ENCODE measurements around the gene POLR3H. TPM values are rescaled to one million over a fixed set of nuclear protein-coding genes. Genes with fewer than 3 reads are reported as not detected.

The POLR3H gene
- total RNA-seq, 1 experiment from 2014 or later: 47.6 TPM

GRCh38 chr22:41507330-41508063, 36.8 kb downstream of the POLR3H start:
- Histone ChIP-seq H3K4me2 (no peak overlapping the region), H3K9me2 (ENCODE audit: insufficient read depth) (no peaks in the 10 kb centered on the region), H3K9me3 (ENCODE audit: insufficient read depth, low read depth) (no peaks in the 10 kb centered on the region), H3K79me2 (ENCODE audit: low read depth) (no peaks in the 10 kb centered on the region; the same call in 1 of the 2 replicates), H3K27ac (no peak overlapping the region), H4K20me1 (ENCODE audit: insufficient read depth) (peaks cover 6% of the 10 kb centered on the region), H3K4me3 (no peak overlapping the region), H2AFZ (no peak overlapping the region), H3K36me3 (ENCODE audit: low read depth) (peaks cover 13% of the 10 kb centered on the region), H3K4me1 (replicated peaks; ENCODE audit: insufficient read depth) (peaks cover 12% of the 10 kb centered on the region), H3F3A (ENCODE audit: insufficient read depth, low read depth) (peaks cover 14% of the 10 kb centered on the region; the same call in 1 of the 2 replicates), H3K27me3 (ENCODE audit: insufficient read depth, low read depth) (no peaks in the 10 kb centered on the region)
- POLR2A ChIA-PET (ENCODE audit: unreplicated experiment): no interaction called here
- intact Hi-C loops (cut with micrococcal nuclease; ENCODE audit: unreplicated experiment): no loop called here
- no TSS peak for BruUV-seq (replicated peaks)
- CTCF ChIA-PET: no interaction called here
- no peak for DNase-seq
- TF ChIP-seq EZH2 (IDR thresholded peaks at IDR 0.05; ENCODE audit: low read depth): no peak
- no peak for TF ChIP-seq CTCF (conservative IDR thresholded peaks at IDR 0.05)

GRCh38 chr22:41505511-41506220, 38.6 kb downstream of the POLR3H start:
- Histone ChIP-seq H3F3A (ENCODE audit: insufficient read depth, low read depth) (peaks cover 2% of the 10 kb centered on the region; the same call in 1 of the 2 replicates), H3K4me1 (replicated peaks; ENCODE audit: insufficient read depth) (no peaks in the 10 kb centered on the region), H3K9me2 (ENCODE audit: insufficient read depth) (no peaks in the 10 kb centered on the region), H2AFZ (no peak overlapping the region), H4K20me1 (ENCODE audit: insufficient read depth) (peaks cover 6% of the 10 kb centered on the region), H3K4me2 (no peak overlapping the region), H3K4me3 (no peak overlapping the region), H3K9me3 (ENCODE audit: insufficient read depth, low read depth) (no peaks in the 10 kb centered on the region), H3K36me3 (ENCODE audit: low read depth) (0 out of 2 replicates have a peak, but pooled peaks cover 8% of the 10 kb centered on the region), H3K27ac (no peak overlapping the region), H3K79me2 (ENCODE audit: low read depth) (no peaks in the 10 kb centered on the region; the same call in 1 of the 2 replicates), H3K27me3 (ENCODE audit: insufficient read depth, low read depth) (no peaks in the 10 kb centered on the region)
- ChIA-PET CTCF (interaction anchor here (0.6 kb wide), 1 partner anchor 162 kb away, joined by 3 read pairs; no protein-coding TSS in a partner anchor), POLR2A (ENCODE audit: unreplicated experiment) (interaction anchor here (0.6 kb wide), 1 partner anchor 56 kb away, joined by 7 read pairs; no protein-coding TSS in a partner anchor)
- no TSS peak for BruUV-seq (replicated peaks)
- no peak for TF ChIP-seq EZH2 (IDR thresholded peaks at IDR 0.05; ENCODE audit: low read depth)
- no peak for TF ChIP-seq CTCF (conservative IDR thresholded peaks at IDR 0.05)
- DNase-seq: no peak
- intact Hi-C loops (cut with micrococcal nuclease; ENCODE audit: unreplicated experiment): no loop called here

GRCh38 chr22:41504816-41505215, 39.5 kb downstream of the POLR3H start:
- Histone ChIP-seq H3K9me2 (ENCODE audit: insufficient read depth) (no peaks in the 10 kb centered on the region), H3K9me3 (ENCODE audit: insufficient read depth, low read depth) (no peaks in the 10 kb centered on the region), H3K27me3 (ENCODE audit: insufficient read depth, low read depth) (no peaks in the 10 kb centered on the region), H3K79me2 (ENCODE audit: low read depth) (no peaks in the 10 kb centered on the region; the same call in 1 of the 2 replicates), H3K4me1 (replicated peaks; ENCODE audit: insufficient read depth) (no peaks in the 10 kb centered on the region), H3K27ac (no peak overlapping the region), H3K4me3 (no peak overlapping the region), H4K20me1 (ENCODE audit: insufficient read depth) (peaks cover 8% of the 10 kb centered on the region), H3F3A (ENCODE audit: insufficient read depth, low read depth) (peaks cover 2% of the 10 kb centered on the region; the same call in 1 of the 2 replicates), H3K4me2 (no peak overlapping the region), H3K36me3 (ENCODE audit: low read depth) (0 out of 2 replicates have a peak, but pooled peaks cover 13% of the 10 kb centered on the region), H2AFZ (no peak overlapping the region)
- CTCF ChIA-PET: no interaction called here
- POLR2A ChIA-PET (ENCODE audit: unreplicated experiment): no interaction called here
- TF ChIP-seq CTCF (conservative IDR thresholded peaks at IDR 0.05) (no peak), EZH2 (IDR thresholded peaks at IDR 0.05; ENCODE audit: low read depth) (no peak)
- intact Hi-C loops (cut with micrococcal nuclease; ENCODE audit: unreplicated experiment): no loop called here
- no peak for DNase-seq
- BruUV-seq (replicated peaks): no TSS peak

All from PC-9 (cell line).